IMR-90 (cell line): ENCODE measurements around the gene PIK3R5.

Experiments used
- BHLHE40 ChIP-seq: fragments of 150-350 bp; IDR thresholded peaks from 2 replicates; pipeline ENCODE4 v1.6.1; 2016; ENCODE audit warnings: mild to moderate bottlenecking, low read depth, low read length
- CEBPB ChIP-seq: IDR thresholded peaks from 2 replicates; pipeline ENCODE4 v1.6.1; 2012; ENCODE audit warnings: low read depth, low read length, improper control_type of control experiment
- CHD1 ChIP-seq: IDR thresholded peaks from 2 replicates; pipeline ENCODE4 v1.6.1; 2012; ENCODE audit warnings: low read depth, low read length, improper control_type of control experiment
- CTCF ChIP-seq: conservative IDR thresholded peaks from 2 replicates; pipeline ENCODE4 v1.5.1; 2012; ENCODE audit warnings: mild to moderate bottlenecking, low read depth, low read length, improper control_type of control experiment
- FOS ChIP-seq: fragments of 150-350 bp; IDR thresholded peaks from 2 replicates; pipeline ENCODE4 v1.6.1; 2016; ENCODE audit warnings: low read depth, low read length
- MAFK ChIP-seq: IDR thresholded peaks from 2 replicates; pipeline ENCODE4 v1.6.1; 2012; ENCODE audit warnings: low read depth, low read length, improper control_type of control experiment
- MXI1 ChIP-seq: IDR thresholded peaks from 2 replicates; pipeline ENCODE4 v1.6.1; 2012; ENCODE audit warnings: low read depth, mild to moderate bottlenecking, low read length, moderate library complexity, borderline replicate concordance
- NFE2L2 ChIP-seq: fragments of 150-350 bp; IDR thresholded peaks from 2 replicates; pipeline ENCODE4 v1.6.1; 2016; ENCODE audit warnings: low read depth, mild to moderate bottlenecking, low read length
- POLR2A ChIP-seq: IDR thresholded peaks from 2 replicates; pipeline ENCODE4 v1.6.1; 2012; ENCODE audit warnings: mild to moderate bottlenecking, low read depth, low read length
- RAD21 ChIP-seq: IDR thresholded peaks from 2 replicates; pipeline ENCODE4 v1.6.1; 2012; ENCODE audit warnings: low read length, improper control_type of control experiment
- RCOR1 ChIP-seq: IDR thresholded peaks from 2 replicates; pipeline ENCODE4 v1.6.1; 2012; ENCODE audit warnings: mild to moderate bottlenecking, low read length, improper control_type of control experiment; ENCODE audit not compliant: insufficient replicate concordance
- SMC3 ChIP-seq: fragments of 150-350 bp; IDR thresholded peaks from 2 replicates; pipeline ENCODE4 v1.6.1; 2016; ENCODE audit warnings: low read depth, mild to moderate bottlenecking, antibody characterized with exemption, low read length, moderate library complexity
- TF ChIP-seq, protein P1 (sequence below): fragments of 150-350 bp; IDR thresholded peaks from 2 replicates; pipeline ENCODE4 v1.6.1; 2016; ENCODE audit warnings: low read depth, mild to moderate bottlenecking, low read length, moderate library complexity, borderline replicate concordance

DNA sequence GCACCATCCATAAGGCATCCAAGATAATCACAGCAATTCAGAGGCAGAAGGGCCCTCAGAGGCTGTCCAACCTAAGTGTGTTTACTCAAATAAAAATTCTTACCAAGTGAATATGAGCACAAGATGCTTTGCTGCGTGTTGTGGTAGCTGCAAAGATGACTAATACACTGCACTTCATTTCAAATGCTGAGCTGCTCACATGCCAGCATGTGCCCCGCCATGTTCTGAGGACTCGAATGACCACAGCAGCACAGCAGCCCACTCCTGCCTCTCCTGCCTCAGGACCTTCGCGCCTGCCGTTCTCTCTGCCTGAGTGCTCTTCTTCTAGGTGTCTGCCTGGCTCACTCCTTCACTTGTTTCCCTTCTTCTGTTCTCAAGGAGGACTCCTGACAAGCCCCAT lies 19.0 kb downstream of the PIK3R5 start:
- TF ChIP-seq POLR2A (no peak), SMC3 (no peak), CTCF (no peak), MAFK (no peak), MXI1 (no peak), RAD21 (no peak), BHLHE40 (no peak), CEBPB (no peak), RCOR1 (no peak), FOS (no peak), CHD1 (no peak), NFE2L2 (no peak)
- TF ChIP-seq, protein P1, sequence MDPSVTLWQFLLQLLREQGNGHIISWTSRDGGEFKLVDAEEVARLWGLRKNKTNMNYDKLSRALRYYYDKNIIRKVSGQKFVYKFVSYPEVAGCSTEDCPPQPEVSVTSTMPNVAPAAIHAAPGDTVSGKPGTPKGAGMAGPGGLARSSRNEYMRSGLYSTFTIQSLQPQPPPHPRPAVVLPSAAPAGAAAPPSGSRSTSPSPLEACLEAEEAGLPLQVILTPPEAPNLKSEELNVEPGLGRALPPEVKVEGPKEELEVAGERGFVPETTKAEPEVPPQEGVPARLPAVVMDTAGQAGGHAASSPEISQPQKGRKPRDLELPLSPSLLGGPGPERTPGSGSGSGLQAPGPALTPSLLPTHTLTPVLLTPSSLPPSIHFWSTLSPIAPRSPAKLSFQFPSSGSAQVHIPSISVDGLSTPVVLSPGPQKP: no peak
